GM23338 (cell line): ENCODE data around the gene HAS3. TPM values are rescaled to one million over a fixed set of nuclear protein-coding genes. Genes with fewer than 3 reads are reported as not detected.

Experiments
- ATAC-seq: fragments of 200-7000 bp; cut with Tn5 transposase; 3 replicates; pipeline ENCODE4 v1.9.1; 2020
- DNase-seq: peaks from one replicate; pipeline ENCODE4 v3.0.0-alpha.2; 2015; ENCODE audit warnings: low spot score
- H2AFZ ChIP-seq: fragments of 200-600 bp; sonication (generic); 2 replicates; pipeline ENCODE4 v1.8.0; 2016; ENCODE audit warnings: antibody characterized with exemption, mild to moderate bottlenecking, moderate library complexity
- H3F3A ChIP-seq: fragments of 200-600 bp; sonication (generic); replicated peaks from 2 replicates; pipeline ENCODE4 v1.8.0; 2017; ENCODE audit warnings: antibody characterized with exemption, mixed run types, low read depth
- H3K27ac ChIP-seq: fragments of 200-600 bp; sonication (generic); 2 replicates; pipeline ENCODE4 v1.6.1; 2016; ENCODE audit warnings: low read depth
- H3K27me3 ChIP-seq: fragments of 200-600 bp; sonication (generic); 2 replicates; pipeline ENCODE4 v1.8.0; 2016; ENCODE audit warnings: mild to moderate bottlenecking, mixed run types, moderate library complexity; ENCODE audit not compliant: insufficient read depth
- H3K36me3 ChIP-seq: fragments of 200-600 bp; sonication (generic); 2 replicates; pipeline ENCODE4 v1.8.0; 2016; ENCODE audit warnings: mild to moderate bottlenecking; ENCODE audit not compliant: insufficient read depth
- H3K4me1 ChIP-seq: fragments of 200-600 bp; sonication (generic); 2 replicates; pipeline ENCODE4 v1.8.0; 2016; ENCODE audit warnings: mild to moderate bottlenecking, moderate library complexity; ENCODE audit not compliant: insufficient read depth
- H3K4me2 ChIP-seq: fragments of 200-600 bp; sonication (generic); 2 replicates; pipeline ENCODE4 v1.7.1; 2017; ENCODE audit warnings: mixed run types
- H3K4me3 ChIP-seq: fragments of 200-600 bp; sonication (generic); 2 replicates; pipeline ENCODE4 v1.6.1; 2016; ENCODE audit warnings: mixed run types
- H3K79me2 ChIP-seq: fragments of 200-600 bp; sonication (generic); replicated peaks from 2 replicates; pipeline ENCODE4 v1.8.0; 2017; ENCODE audit warnings: mild to moderate bottlenecking; ENCODE audit not compliant: insufficient read depth
- H3K9me2 ChIP-seq: fragments of 200-600 bp; sonication (generic); 2 replicates; pipeline ENCODE4 v1.8.0; 2017; ENCODE audit not compliant: insufficient read depth
- H4K20me1 ChIP-seq: fragments of 200-600 bp; sonication (generic); replicated peaks from 2 replicates; pipeline ENCODE4 v1.8.0; 2017; ENCODE audit warnings: mild to moderate bottlenecking; ENCODE audit not compliant: insufficient read depth
- H3K27ac Mint-ChIP-seq: 2 replicates; pipeline ENCODE4 v1.8.0; 2020; ENCODE audit warnings: inconsistent platforms, mild to moderate bottlenecking, moderate library complexity, mixed read lengths
- H3K27me3 Mint-ChIP-seq: 3 replicates; pipeline ENCODE4 v1.8.0; 2022; ENCODE audit warnings: low read depth, mild to moderate bottlenecking, moderate library complexity, mixed read lengths, inconsistent platforms; ENCODE audit not compliant: insufficient read depth, poor library complexity
- H3K36me3 Mint-ChIP-seq: 3 replicates; pipeline ENCODE4 v1.8.0; 2021; ENCODE audit warnings: low read depth, mild to moderate bottlenecking, inconsistent platforms, moderate library complexity, mixed read lengths
- H3K4me1 Mint-ChIP-seq: 3 replicates; pipeline ENCODE4 v1.8.0; 2020; ENCODE audit warnings: mild to moderate bottlenecking, inconsistent platforms, mixed read lengths
- H3K4me3 Mint-ChIP-seq: 3 replicates; pipeline ENCODE4 v1.8.0; 2021; ENCODE audit warnings: moderate library complexity, mild to moderate bottlenecking, inconsistent platforms, mixed read lengths
- H3K9me3 Mint-ChIP-seq: 3 replicates; pipeline ENCODE4 v1.8.0; 2020; ENCODE audit warnings: moderate library complexity, mild to moderate bottlenecking, inconsistent platforms, mixed read lengths
- CREB1 ChIP-seq: fragments of 250-450 bp; sonication (Bioruptor Pico); IDR thresholded peaks from 2 replicates; pipeline ENCODE4 v1.5.0; 2020; ENCODE audit warnings: low read depth, mild to moderate bottlenecking, moderate library complexity
- EZH2 ChIP-seq: fragments of 200-600 bp; sonication (generic); IDR thresholded peaks from one replicate; pipeline ENCODE4 v1.8.0; 2017; ENCODE audit warnings: antibody characterized with exemption, mild to moderate bottlenecking, low read depth; ENCODE audit not compliant: unreplicated experiment
- EZH2phosphoT487 ChIP-seq: fragments of 200-600 bp; sonication (generic); IDR thresholded peaks from one replicate; pipeline ENCODE4 v1.8.1; 2018; ENCODE audit warnings: antibody characterized with exemption; ENCODE audit not compliant: unreplicated experiment
- JUNB ChIP-seq: IDR thresholded peaks from one replicate; pipeline ENCODE4 v1.6.1; 2016; ENCODE audit warnings: antibody characterized with exemption; ENCODE audit not compliant: unreplicated experiment
- NANOG ChIP-seq: IDR thresholded peaks from 2 replicates; pipeline ENCODE4 v1.6.1; 2016; ENCODE audit warnings: antibody characterized with exemption, borderline replicate concordance
- POLR2AphosphoS5 ChIP-seq: IDR thresholded peaks from 2 replicates; pipeline ENCODE4 v1.6.1; 2016; ENCODE audit warnings: antibody characterized with exemption, low read depth
- long read RNA-seq: library from polyadenylated mRNA; unstranded; transcript quantifications from one replicate; pipeline ENCODE4 v2.0.0, GENCODE V29; 2020; ENCODE audit not compliant: unreplicated experiment
- polyA plus RNA-seq: library from polyadenylated mRNA; unstranded; fragments of >200 nt; fragmentation: Nextera tagmentation; extraction: Ambion mirVana; gene quantifications from 2 replicates; pipeline ENCODE4 v1.2.1, GENCODE V29; 2016
- total RNA-seq: library from RNA; depleted of rRNA; stranded (reverse); fragments of >200 nt; shearing (Covaris generic); gene quantifications from 2 replicates; pipeline ENCODE4 v1.2.3, GENCODE V29; 2014; rRNA removed
- TF ChIP-seq, protein P1 (sequence below), 2 experiments: fragments of 200-600 bp in 1 of 2; sonication (generic) in 1 of 2; conservative IDR thresholded peaks; 2 replicates each; pipeline versions ENCODE4 v1.5.1 to v1.6.1; 2016 to 2017; ENCODE audit warnings: antibody characterized with exemption in 2 of 2, low read depth in 2 of 2, mild to moderate bottlenecking in 2 of 2, moderate library complexity in 1 of 2
- TF ChIP-seq, protein P2 (sequence below): IDR thresholded peaks from one replicate; pipeline ENCODE4 v1.6.1; 2018; ENCODE audit warnings: antibody characterized with exemption; ENCODE audit not compliant: unreplicated experiment
- TF ChIP-seq, protein P3 (sequence below): IDR thresholded peaks from 2 replicates; pipeline ENCODE4 v1.6.1; 2016; ENCODE audit warnings: antibody characterized with exemption

Gene HAS3, protein sequence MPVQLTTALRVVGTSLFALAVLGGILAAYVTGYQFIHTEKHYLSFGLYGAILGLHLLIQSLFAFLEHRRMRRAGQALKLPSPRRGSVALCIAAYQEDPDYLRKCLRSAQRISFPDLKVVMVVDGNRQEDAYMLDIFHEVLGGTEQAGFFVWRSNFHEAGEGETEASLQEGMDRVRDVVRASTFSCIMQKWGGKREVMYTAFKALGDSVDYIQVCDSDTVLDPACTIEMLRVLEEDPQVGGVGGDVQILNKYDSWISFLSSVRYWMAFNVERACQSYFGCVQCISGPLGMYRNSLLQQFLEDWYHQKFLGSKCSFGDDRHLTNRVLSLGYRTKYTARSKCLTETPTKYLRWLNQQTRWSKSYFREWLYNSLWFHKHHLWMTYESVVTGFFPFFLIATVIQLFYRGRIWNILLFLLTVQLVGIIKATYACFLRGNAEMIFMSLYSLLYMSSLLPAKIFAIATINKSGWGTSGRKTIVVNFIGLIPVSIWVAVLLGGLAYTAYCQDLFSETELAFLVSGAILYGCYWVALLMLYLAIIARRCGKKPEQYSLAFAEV
- 54.9 and 56.7 TPM in 2 replicates for total RNA-seq
- polyA plus RNA-seq = 7.3 TPM in 2 replicates
- long read RNA-seq = 0 reads

DNA sequence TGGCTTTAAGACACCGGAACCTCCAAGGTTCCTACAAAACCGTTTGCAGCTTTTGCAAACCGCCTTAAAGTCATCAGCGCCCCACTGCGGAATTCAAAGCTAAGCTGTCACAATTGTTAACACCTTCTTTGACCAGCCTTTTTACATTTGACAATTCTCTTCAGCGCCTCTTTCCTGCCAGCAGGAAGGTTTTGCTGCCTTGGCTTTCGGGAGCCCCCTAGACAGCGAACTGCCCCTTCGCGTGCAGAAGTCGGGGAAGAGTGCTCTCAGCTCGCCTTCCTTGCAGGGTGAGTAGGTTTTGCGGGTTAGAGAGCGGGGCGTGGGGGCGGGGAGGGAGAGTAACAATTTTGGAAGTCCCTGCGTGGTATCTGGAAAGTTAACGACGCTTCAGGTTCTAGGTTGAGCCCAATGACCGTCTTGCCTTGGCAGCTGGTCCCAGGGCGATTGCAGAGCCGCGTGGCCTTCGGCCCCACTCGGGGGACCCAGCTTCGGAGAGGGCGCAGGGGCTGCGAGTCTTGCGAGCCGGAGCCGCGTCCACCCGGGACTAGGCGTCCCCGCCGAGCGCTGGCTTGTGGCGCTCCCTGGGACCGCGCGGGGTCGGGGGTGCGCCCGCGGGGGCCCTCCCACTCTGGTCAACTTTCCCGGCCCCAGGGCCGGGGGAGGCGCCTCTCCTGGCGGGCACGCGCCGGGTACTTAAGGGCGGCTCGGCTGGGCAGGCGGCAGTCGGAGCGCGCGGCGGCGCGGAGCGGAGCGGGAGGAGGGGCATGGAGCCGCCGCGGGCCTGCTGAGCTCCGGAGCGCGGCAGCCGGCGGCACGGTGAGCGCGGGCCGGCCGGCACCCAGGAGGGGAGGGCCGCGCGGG lies at the start of gene HAS3:
HAS3 (plus strand) TSS at position 153 of the 861 bp plus-strand sequence. CDS start 3,743 bp downstream, outside the sequence.
- no peak within 1 kb of the TSS; the same call in 1 of the 2 replicates for H2AFZ ChIP-seq
- H4K20me1 ChIP-seq = no peaks in the 10 kb centered on the region
- no peaks in the 10 kb centered on the region for H3K27me3 ChIP-seq
- Mint-ChIP-seq H3K4me1 (peaks cover 47% of the 10 kb centered on the region), H3K27ac (peak within 1 kb of the TSS; percentile 60; the same call in 1 of the 2 replicates), H3K27me3 (peaks cover 31% of the 10 kb centered on the region), H3K36me3 (peaks cover 27% of the 10 kb centered on the region), H3K4me3 (peak within 1 kb of the TSS; percentile 94), H3K9me3 (no peaks in the 10 kb centered on the region)
- peaks cover 41% of the 10 kb centered on the region for H3K79me2 ChIP-seq
- H3K9me2 ChIP-seq = no peaks in the 10 kb centered on the region
- peaks cover 46% of the 10 kb centered on the region for H3K4me1 ChIP-seq
- DNase-seq (peak; percentile 93), ATAC-seq (peak; percentile 30)
- H3F3A ChIP-seq = peaks cover 32% of the 10 kb centered on the region
- H3K36me3 ChIP-seq = peaks cover 13% of the 10 kb centered on the region; the same call in 1 of the 2 replicates
- H3K27ac ChIP-seq = no peak within 1 kb of the TSS
- peak within 1 kb of the TSS; percentile 99 for H3K4me2 ChIP-seq
- peak within 1 kb of the TSS; percentile 95 for H3K4me3 ChIP-seq
- TF ChIP-seq POLR2AphosphoS5 (no peak; the same call in 1 of the 2 replicates), NANOG (peak; percentile 79)
- TF ChIP-seq, protein P1, sequence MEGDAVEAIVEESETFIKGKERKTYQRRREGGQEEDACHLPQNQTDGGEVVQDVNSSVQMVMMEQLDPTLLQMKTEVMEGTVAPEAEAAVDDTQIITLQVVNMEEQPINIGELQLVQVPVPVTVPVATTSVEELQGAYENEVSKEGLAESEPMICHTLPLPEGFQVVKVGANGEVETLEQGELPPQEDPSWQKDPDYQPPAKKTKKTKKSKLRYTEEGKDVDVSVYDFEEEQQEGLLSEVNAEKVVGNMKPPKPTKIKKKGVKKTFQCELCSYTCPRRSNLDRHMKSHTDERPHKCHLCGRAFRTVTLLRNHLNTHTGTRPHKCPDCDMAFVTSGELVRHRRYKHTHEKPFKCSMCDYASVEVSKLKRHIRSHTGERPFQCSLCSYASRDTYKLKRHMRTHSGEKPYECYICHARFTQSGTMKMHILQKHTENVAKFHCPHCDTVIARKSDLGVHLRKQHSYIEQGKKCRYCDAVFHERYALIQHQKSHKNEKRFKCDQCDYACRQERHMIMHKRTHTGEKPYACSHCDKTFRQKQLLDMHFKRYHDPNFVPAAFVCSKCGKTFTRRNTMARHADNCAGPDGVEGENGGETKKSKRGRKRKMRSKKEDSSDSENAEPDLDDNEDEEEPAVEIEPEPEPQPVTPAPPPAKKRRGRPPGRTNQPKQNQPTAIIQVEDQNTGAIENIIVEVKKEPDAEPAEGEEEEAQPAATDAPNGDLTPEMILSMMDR (conservative IDR thresholded peaks at IDR 0.05; ENCODE audit: low read depth in 2 of 2) = peak; percentile 27 to 76; a peak in 3 of 4 replicates

DNA sequence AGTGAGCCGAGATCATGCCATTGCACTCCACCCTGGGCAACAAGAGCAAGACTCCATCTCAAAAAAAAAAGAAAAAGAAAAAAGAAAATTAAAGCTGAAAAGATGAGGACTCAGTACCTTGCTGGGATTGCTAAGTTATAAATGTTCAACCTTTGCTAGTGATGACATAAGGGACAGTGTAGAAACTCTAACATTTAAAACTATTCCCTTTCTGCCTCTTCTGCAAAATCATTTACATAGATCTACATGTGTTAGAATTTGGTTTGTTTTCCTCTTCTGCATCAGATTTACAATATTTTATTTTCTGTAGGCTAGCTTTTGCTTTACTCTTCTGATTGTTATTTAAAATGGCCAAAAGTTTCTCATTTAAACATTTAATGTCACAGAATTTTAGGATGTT lies 49.5 kb upstream of the HAS3 start:
- DNase-seq = no peak
- no peak overlapping the region for H3K27ac Mint-ChIP-seq
- H3F3A ChIP-seq = 0 out of 2 replicates have a peak, but pooled peaks cover 5% of the 10 kb centered on the region
- TF ChIP-seq POLR2AphosphoS5 (no peak), EZH2 (no peak), NANOG (no peak), EZH2phosphoT487 (no peak), JUNB (no peak), CREB1 (CRISPR knock-in tag) (no peak)
- TF ChIP-seq, protein P2, sequence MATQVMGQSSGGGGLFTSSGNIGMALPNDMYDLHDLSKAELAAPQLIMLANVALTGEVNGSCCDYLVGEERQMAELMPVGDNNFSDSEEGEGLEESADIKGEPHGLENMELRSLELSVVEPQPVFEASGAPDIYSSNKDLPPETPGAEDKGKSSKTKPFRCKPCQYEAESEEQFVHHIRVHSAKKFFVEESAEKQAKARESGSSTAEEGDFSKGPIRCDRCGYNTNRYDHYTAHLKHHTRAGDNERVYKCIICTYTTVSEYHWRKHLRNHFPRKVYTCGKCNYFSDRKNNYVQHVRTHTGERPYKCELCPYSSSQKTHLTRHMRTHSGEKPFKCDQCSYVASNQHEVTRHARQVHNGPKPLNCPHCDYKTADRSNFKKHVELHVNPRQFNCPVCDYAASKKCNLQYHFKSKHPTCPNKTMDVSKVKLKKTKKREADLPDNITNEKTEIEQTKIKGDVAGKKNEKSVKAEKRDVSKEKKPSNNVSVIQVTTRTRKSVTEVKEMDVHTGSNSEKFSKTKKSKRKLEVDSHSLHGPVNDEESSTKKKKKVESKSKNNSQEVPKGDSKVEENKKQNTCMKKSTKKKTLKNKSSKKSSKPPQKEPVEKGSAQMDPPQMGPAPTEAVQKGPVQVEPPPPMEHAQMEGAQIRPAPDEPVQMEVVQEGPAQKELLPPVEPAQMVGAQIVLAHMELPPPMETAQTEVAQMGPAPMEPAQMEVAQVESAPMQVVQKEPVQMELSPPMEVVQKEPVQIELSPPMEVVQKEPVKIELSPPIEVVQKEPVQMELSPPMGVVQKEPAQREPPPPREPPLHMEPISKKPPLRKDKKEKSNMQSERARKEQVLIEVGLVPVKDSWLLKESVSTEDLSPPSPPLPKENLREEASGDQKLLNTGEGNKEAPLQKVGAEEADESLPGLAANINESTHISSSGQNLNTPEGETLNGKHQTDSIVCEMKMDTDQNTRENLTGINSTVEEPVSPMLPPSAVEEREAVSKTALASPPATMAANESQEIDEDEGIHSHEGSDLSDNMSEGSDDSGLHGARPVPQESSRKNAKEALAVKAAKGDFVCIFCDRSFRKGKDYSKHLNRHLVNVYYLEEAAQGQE = no peak
- TF ChIP-seq, protein P1 (conservative IDR thresholded peaks at IDR 0.05; ENCODE audit: low read depth in 2 of 2) = no peak
- TF ChIP-seq, protein P3, sequence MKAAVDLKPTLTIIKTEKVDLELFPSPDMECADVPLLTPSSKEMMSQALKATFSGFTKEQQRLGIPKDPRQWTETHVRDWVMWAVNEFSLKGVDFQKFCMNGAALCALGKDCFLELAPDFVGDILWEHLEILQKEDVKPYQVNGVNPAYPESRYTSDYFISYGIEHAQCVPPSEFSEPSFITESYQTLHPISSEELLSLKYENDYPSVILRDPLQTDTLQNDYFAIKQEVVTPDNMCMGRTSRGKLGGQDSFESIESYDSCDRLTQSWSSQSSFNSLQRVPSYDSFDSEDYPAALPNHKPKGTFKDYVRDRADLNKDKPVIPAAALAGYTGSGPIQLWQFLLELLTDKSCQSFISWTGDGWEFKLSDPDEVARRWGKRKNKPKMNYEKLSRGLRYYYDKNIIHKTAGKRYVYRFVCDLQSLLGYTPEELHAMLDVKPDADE = no peak

More for the DNA sequence above, 49.5 kb upstream of the HAS3 start:
- ATAC-seq = no peak
- Histone ChIP-seq H3K4me1 (peaks cover 20% of the 10 kb centered on the region), H3K79me2 (no peaks in the 10 kb centered on the region), H4K20me1 (no peaks in the 10 kb centered on the region), H3K9me2 (no peaks in the 10 kb centered on the region), H3K4me2 (no peak overlapping the region), H3K4me3 (no peak overlapping the region), H3K36me3 (no peaks in the 10 kb centered on the region), H2AFZ (no peak overlapping the region), H3K27ac (no peak overlapping the region), H3K27me3 (no peaks in the 10 kb centered on the region)
- peaks cover 3% of the 10 kb centered on the region for H3K27me3 Mint-ChIP-seq
- no peaks in the 10 kb centered on the region; the same call in 2 of the 3 replicates for H3K9me3 Mint-ChIP-seq
- peaks cover 18% of the 10 kb centered on the region for H3K4me1 Mint-ChIP-seq
- no peaks in the 10 kb centered on the region for H3K36me3 Mint-ChIP-seq
- H3K4me3 Mint-ChIP-seq = no peak overlapping the region
